H1 (cell line): Measurements from ENCODE around the gene XPNPEP1.

Experiments
- EGR1 ChIP-seq: IDR thresholded peaks from 2 replicates; pipeline ENCODE4 v1.6.1; 2011; ENCODE audit warnings: low read depth, low read length, borderline replicate concordance
- EP300 ChIP-seq, 2 experiments: IDR thresholded peaks; 1 replicate in 1 of 2; 2 replicates in 1 of 2; pipeline ENCODE4 v1.6.1; 2011 to 2012; ENCODE audit warnings: low read depth in 2 of 2, low read length in 2 of 2, mild to moderate bottlenecking in 2 of 2, borderline replicate concordance in 1 of 2, inconsistent platforms in 1 of 2, moderate library complexity in 1 of 2
- JUND ChIP-seq: IDR thresholded peaks from 2 replicates; pipeline ENCODE4 v1.6.1; 2011; ENCODE audit warnings: mild to moderate bottlenecking, improper control_type of control experiment, low read length
- NANOG ChIP-seq: IDR thresholded peaks from 2 replicates; pipeline ENCODE4 v1.6.1; 2011; ENCODE audit warnings: low read length, low read depth, mild to moderate bottlenecking, inconsistent platforms; ENCODE audit not compliant: insufficient read depth, poor library complexity, severe bottlenecking
- SIN3A ChIP-seq, 2 experiments: IDR thresholded peaks in 1 of 2; conservative IDR thresholded peaks in 1 of 2; 2 replicates each; pipeline ENCODE4 v1.6.1; 2011 to 2012; ENCODE audit warnings: low read length in 2 of 2, improper control_type of control experiment in 1 of 2, low read depth in 1 of 2, mild to moderate bottlenecking in 1 of 2
- TCF12 ChIP-seq: IDR thresholded peaks from 2 replicates; pipeline ENCODE4 v1.6.1; 2011; ENCODE audit warnings: low read depth, mild to moderate bottlenecking, low read length
- USF2 ChIP-seq: IDR thresholded peaks from 2 replicates; pipeline ENCODE4 v1.6.1; 2011; ENCODE audit warnings: low read length, improper control_type of control experiment
- TF ChIP-seq, protein P1 (sequence below), 3 experiments: IDR thresholded peaks; 1 replicate in 2 of 3; 2 replicates in 1 of 3; pipeline versions ENCODE4 v1.5.1 to v1.6.1; 2011; ENCODE audit warnings: low read length in 3 of 3, mild to moderate bottlenecking in 3 of 3, inconsistent platforms in 2 of 3, low read depth in 1 of 3, moderate library complexity in 1 of 3; ENCODE audit not compliant: insufficient read depth in 1 of 3; ENCODE audit errors: control extremely low read depth in 1 of 3

DNA sequence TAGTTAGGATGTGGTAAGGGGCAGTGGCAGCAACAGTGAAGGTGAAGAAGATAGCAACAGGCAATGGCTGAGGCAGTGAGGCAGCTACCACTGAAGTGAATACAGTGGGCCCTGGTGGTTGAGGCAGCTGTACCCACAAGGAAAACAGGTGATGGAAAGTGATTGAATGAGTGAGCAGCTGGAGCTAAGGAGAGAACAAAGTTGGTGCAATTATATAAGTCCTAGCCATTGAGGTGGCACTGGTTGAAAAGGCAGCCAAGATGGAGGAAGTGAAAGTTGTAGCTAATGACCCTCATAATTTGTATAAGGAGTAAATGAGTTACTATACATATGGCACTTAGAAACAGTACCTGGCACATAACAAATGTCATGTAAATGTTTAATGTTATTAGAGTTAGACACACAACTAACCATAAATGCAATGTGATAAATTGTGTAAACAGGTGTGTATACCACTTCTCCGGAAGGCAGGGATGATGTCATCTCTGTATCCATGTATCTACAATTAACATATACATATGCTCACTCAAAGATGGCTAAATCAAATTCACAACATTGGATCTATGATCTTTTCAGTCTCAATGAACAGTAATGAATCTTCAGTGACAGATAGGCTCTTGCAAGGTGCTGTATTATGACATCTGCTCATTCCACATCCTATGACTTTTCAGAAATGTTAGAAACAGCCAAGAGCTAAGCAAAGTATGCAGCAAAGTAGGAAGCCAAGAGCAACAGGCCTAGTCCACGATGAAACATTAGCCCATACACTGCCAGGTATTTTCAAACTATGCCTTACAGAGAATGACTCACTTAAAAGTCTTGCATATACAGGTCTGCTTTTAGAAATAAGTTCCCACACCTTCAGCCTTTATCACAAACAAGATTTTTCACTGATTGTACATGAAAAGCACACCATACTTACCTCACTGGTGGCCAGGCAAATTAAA lies 10.7 kb downstream of the XPNPEP1 start:
- TF ChIP-seq EGR1 (no peak), SIN3A (conservative IDR thresholded peaks at IDR 0.05 in 1 of 2, IDR thresholded peaks at IDR 0.05 in 1 of 2; ENCODE audit: low read depth in 1 of 2, low read length in 2 of 2) (no peak), TCF12 (no peak), EP300 (IDR thresholded peaks at IDR 0.05; ENCODE audit: borderline replicate concordance in 1 of 2, low read depth in 2 of 2, low read length in 2 of 2) (no peak), NANOG (no peak), JUND (no peak), USF2 (no peak)
- TF ChIP-seq, protein P1, sequence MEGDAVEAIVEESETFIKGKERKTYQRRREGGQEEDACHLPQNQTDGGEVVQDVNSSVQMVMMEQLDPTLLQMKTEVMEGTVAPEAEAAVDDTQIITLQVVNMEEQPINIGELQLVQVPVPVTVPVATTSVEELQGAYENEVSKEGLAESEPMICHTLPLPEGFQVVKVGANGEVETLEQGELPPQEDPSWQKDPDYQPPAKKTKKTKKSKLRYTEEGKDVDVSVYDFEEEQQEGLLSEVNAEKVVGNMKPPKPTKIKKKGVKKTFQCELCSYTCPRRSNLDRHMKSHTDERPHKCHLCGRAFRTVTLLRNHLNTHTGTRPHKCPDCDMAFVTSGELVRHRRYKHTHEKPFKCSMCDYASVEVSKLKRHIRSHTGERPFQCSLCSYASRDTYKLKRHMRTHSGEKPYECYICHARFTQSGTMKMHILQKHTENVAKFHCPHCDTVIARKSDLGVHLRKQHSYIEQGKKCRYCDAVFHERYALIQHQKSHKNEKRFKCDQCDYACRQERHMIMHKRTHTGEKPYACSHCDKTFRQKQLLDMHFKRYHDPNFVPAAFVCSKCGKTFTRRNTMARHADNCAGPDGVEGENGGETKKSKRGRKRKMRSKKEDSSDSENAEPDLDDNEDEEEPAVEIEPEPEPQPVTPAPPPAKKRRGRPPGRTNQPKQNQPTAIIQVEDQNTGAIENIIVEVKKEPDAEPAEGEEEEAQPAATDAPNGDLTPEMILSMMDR (IDR thresholded peaks at IDR 0.05; ENCODE audit: control extremely low read depth in 1 of 3, insufficient read depth in 1 of 3, low read depth in 1 of 3, low read length in 3 of 3): no peak
